22Rv1 (cell line): ENCODE data around the gene LPAR2.

ENCODE experiments used
- CTCF ChIP-seq: fragments of 450-650 bp; IDR thresholded peaks from 2 replicates; pipeline ENCODE4 v1.5.1; 2017; ENCODE audit warnings: mild to moderate bottlenecking
- ZFX ChIP-seq: fragments of 450-650 bp; IDR thresholded peaks from 2 replicates; pipeline ENCODE4 v1.6.1; 2017; ENCODE audit warnings: antibody characterized with exemption, borderline replicate concordance

- no peak for TF ChIP-seq CTCF
- TF ChIP-seq ZFX, result no peak
Observed at GRCh38 chr19:19659646-19660245, 31.7 kb upstream of the LPAR2 start.
